HG03521 (cell line): ENCODE measurements around the gene CCDC188.

ENCODE experiments used
- ATAC-seq: cut with Tn5 transposase; IDR thresholded peaks from one replicate; pipeline ENCODE4 v1.9.1; 2021; ENCODE audit warnings: mild to moderate bottlenecking, moderate library complexity; ENCODE audit not compliant: unreplicated experiment

The CCDC188 gene

GRCh38 chr22:20123366-20124082 is 27.3 kb downstream of the CCDC188 start:
- ATAC-seq: no peak

- no peak for ATAC-seq
Measured at GRCh38 chr22:20121856-20122415, 28.9 kb downstream of the CCDC188 start.

- ATAC-seq: no peak
Measured at GRCh38 chr22:20118300-20119020, 32.4 kb downstream of the CCDC188 start.

- ATAC-seq: peak; percentile 22
Measured at GRCh38 chr22:20117633-20118299, 33.1 kb downstream of the CCDC188 start.

GRCh38 chr22:20116951-20117632 is 33.8 kb downstream of the CCDC188 start, which contains the start of gene TRMT2A:
TRMT2A (minus strand) TSS chr22:20117226; CDS start chr22:20116906, 320 bp downstream.
- ATAC-seq: peak; percentile 75

- ATAC-seq: no peak
Measured at GRCh38 chr22:20116376-20116950, 34.4 kb downstream of the CCDC188 start.

GRCh38 chr22:20115691-20116375 is 35.0 kb downstream of the CCDC188 start, which contains the start of gene RANBP1:
RANBP1 (plus strand) TSS chr22:20116104; CDS start chr22:20116185, 81 bp downstream.
- ATAC-seq: no peak

GRCh38 chr22:20114506-20115475 is 36.1 kb downstream of the CCDC188 start:
- no peak for ATAC-seq

- ATAC-seq: no peak
Measured at GRCh38 chr22:20113551-20114310, 37.1 kb downstream of the CCDC188 start.

- ATAC-seq: no peak
Measured at GRCh38 chr22:20112623-20113511, 38.0 kb downstream of the CCDC188 start.

GRCh38 chr22:20111689-20112622 is 38.9 kb downstream of the CCDC188 start:
- ATAC-seq: no peak

GRCh38 chr22:20111045-20111688 is 39.7 kb downstream of the CCDC188 start:
- ATAC-seq: no peak

GRCh38 chr22:20110359-20110985 is 40.4 kb downstream of the CCDC188 start:
- ATAC-seq: no peak

- ATAC-seq: no peak
Measured at GRCh38 chr22:20109411-20110358, 41.2 kb downstream of the CCDC188 start.
